Measurements from ENCODE around the gene CDADC1.
"Not testable (repeated sequence)": the region's sequence is repeated elsewhere in the genome, so short reads cannot be mapped to it uniquely, and the experiment has no call there.

The CDADC1 gene

DNA sequence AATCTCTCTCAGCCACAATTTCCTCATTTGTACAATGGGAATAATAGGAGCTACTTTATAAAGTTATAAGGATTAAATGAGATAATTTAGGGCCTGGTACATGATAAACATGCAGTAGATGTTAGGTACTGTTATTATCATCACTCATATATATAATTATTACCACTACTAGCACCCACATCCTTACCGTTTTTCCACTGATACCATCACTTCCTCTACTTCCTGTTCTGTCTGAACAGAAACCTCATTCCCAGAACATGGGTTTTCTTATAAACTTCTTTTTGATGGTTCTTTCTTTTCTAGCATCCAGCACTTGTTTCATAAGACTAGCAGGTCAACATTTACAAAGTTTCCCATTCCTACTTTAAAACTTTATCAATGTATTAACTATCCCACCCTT lies 6.3 kb downstream of the CDADC1 start:
- no peak for TF ChIP-seq POLR2A (IDR thresholded peaks at IDR 0.05; ENCODE audit: low read depth, low read length)
- FAIRE-seq (no peak), DNase-seq (ENCODE audit: insufficient read length, low spot score) (no peak)

DNA sequence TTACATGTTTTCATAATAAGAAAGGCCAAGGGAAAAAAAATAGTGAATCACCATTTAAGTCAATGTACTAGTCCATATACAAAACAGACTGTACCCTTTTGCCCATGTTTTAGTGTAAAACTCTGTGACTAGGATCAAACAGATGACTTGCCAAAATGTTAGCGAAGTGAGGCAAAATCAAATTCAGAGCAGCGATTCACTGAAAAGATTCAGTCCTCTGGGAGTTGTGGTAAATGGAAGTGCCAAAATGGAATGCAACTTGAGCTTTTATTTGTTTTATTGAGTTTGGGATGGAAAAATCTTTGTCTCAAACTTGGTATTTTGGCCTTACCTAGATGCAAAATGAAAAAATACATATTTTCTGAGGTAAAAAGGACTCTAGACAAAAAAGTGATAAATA lies 9.1 kb downstream of the CDADC1 start:
- FAIRE-seq: no peak
- no peak for TF ChIP-seq POLR2A (IDR thresholded peaks at IDR 0.05; ENCODE audit: low read depth, low read length)
- DNase-seq (ENCODE audit: insufficient read length, low spot score): no peak

DNA sequence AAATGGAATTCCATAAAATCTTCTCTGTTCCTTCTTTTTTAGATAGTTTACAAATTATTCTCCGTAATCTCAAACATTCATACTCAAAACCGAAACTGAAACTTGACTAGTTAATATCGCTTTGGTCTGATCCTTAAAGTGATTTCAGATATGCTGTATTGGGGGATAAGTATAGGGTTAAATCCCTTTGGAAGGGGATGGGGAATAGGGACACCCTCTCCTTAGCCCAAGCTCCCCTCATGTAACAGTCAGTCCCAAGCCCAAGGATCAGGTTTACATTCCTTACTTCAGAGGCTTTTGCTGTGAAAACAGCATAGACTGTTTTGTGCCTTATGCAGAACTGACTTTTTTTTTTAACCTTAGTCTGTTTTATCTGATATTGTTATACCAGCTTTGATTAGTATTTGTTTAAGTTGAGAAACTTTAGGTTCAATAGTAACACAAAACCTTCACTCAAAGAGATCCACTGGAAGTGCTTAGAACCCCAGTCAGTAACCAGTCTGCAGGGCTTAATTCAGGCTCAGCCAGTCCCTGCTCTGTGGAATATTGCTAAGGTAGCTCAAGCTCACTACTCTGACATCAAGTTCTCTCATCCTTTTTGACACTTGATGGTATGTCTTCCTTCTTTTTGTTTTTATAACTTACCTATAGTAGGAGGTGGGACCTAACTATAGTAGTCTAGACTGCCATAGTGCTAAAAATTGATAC lies 10.5 kb downstream of the CDADC1 start:
- no peak for FAIRE-seq

DNA sequence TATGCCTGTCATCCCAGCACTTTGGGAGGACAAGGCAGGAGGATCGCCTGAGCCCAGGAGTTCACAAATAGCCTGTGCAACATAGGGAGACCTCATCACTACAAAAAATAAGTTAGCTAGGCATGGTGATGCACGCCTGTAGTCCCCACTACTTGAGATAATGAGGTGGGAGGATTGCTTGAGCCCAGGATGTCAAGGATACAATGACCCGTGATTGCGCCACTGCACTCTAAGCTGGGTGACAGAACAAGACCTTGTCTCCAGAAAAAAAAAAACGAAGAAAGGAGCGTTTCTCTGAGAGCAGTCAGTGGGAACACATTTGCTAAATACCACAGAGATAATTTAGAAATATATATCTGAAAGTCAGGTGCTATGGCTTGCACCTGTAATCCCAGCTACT lies 11.9 kb downstream of the CDADC1 start:
- FAIRE-seq (no peak), DNase-seq (ENCODE audit: insufficient read length, low spot score) (no peak)
- TF ChIP-seq POLR2A (IDR thresholded peaks at IDR 0.05; ENCODE audit: low read depth, low read length): no peak

More for the DNA sequence above, 10.5 kb downstream of the CDADC1 start:
- TF ChIP-seq POLR2A (IDR thresholded peaks at IDR 0.05; ENCODE audit: low read depth, low read length): no peak
- DNase-seq (ENCODE audit: insufficient read length, low spot score): no peak

DNA sequence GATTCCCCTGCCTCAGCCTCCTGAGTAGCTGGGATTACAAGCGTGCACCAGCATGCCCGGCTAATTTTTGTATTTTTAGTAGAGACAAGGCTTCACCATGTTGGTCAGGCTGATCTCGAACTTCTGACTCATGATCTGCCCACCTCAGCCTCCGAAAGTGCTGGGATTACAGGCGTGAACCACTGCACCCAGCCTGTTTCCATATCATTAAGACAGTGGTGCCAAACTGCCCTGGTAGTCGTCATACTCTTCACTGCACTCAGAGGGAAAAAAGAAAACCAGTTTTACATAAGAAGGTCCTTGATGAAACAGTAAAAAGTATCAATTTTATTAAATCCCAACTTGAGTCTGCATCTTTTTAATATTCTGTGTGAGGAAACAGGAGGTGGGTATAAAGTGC lies 14.9 kb downstream of the CDADC1 start:
- DNase-seq (ENCODE audit: insufficient read length, low spot score) (no peak), FAIRE-seq (no peak)
- TF ChIP-seq POLR2A (IDR thresholded peaks at IDR 0.05; ENCODE audit: low read depth, low read length): no peak

DNA sequence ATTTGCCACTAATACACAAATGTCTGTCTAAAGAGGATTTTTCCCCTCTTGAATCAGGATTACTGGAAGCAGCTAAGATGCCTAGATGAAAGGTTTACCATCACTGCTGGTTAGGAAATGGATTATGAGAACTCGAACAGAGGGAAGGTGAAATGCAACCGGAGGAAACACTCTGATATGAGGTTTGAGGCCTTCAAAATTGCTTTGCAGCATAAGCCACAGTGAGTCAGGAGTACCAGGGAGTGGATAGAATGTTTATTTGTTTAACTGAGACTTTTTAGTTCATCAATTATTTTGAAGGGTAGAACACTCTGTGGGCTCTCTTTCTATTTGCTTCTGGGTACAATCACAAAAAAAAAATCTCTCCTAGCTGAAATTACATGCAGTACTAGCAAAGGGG lies 18.1 kb downstream of the CDADC1 start:
- DNase-seq (ENCODE audit: insufficient read length, low spot score) (no peak), FAIRE-seq (no peak)
- TF ChIP-seq POLR2A (IDR thresholded peaks at IDR 0.05; ENCODE audit: low read depth, low read length): no peak

DNA sequence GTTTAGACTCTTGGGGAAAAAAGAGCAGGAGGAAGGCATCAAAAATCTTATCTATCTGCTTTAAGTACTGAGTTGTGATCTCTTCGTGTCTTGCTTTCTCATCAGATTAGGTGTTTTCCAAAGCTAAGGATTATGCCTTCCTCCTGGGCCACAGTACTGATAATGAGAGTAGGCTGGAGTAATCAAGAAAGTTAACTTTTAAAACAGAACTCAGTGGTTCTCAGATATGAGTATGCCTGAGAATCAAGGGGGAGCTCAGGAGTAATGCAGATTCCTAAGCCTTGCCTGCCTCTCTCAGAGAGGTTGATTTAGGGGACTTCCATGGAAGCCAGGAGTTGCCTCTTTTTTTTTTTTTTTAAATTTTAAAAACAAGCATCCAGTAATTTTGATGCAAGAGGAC lies 23.5 kb downstream of the CDADC1 start:
- no peak for TF ChIP-seq POLR2A (IDR thresholded peaks at IDR 0.05; ENCODE audit: low read depth, low read length)
- no peak for FAIRE-seq
- no peak for DNase-seq (ENCODE audit: insufficient read length, low spot score)

DNA sequence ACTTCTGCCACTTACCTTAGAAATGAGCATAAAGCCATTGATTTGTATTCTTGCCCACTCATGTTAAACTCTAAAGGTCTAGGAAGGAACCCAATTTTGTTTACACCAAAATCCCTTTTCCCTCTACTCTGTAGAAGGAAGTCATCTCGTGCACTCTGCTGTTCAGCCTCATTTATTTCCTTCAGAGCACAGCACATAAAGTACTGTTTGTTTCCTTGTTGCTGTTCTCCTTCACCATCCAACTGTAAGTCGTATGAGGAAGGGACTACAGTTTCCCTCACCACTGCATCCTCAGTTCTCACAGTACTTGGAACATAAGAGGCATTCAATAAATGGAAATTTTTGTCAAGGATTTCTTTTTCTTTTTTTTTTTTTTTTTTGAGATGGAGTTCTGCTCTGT lies 24.6 kb downstream of the CDADC1 start:
- DNase-seq (ENCODE audit: insufficient read length, low spot score) (no peak), FAIRE-seq (no peak)
- TF ChIP-seq POLR2A (IDR thresholded peaks at IDR 0.05; ENCODE audit: low read depth, low read length): no peak

DNA sequence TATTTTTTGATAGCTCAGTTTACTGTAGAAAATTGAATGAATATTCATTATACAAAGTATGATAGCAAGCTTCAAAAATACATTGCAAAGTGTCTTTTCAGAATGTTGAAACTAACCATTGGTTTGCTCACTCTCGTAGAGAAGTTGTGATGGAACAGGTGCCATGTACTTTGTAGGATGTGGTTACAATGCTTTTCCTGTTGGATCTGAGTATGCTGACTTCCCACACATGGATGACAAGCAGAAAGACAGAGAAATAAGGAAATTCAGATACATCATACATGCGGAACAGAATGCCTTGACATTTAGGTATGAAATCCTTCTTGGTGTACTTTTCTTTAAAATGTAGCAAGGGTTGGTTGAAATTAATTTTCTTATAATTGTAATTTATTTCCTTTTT lies 30.5 kb downstream of the CDADC1 start:
- no peak for TF ChIP-seq POLR2A (IDR thresholded peaks at IDR 0.05; ENCODE audit: low read depth, low read length)

DNA sequence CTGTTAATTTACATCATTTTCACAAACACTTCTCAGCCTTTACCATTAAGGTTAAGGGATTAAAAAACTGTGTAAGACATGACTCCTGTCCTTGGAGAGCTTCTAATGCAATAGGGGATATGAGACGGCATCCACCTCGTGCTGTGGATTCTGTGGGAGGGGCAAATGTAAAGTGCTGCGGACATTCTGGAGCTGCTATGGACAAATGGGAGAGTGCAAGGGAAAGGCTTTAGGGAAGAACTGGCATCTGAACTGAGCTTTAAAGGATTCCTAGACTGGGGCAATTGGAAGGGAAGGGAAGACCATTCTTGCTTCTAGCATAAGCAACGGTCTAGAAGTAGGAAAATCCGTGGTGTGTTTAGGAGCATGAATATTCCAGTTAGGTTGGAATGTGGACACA lies 31.4 kb downstream of the CDADC1 start:
- DNase-seq (ENCODE audit: insufficient read length, low spot score) (no peak), FAIRE-seq (no peak)
- TF ChIP-seq POLR2A (IDR thresholded peaks at IDR 0.05; ENCODE audit: low read depth, low read length): no peak

More for the DNA sequence above, 30.5 kb downstream of the CDADC1 start:
- DNase-seq (ENCODE audit: insufficient read length, low spot score) (no peak), FAIRE-seq (no peak)

DNA sequence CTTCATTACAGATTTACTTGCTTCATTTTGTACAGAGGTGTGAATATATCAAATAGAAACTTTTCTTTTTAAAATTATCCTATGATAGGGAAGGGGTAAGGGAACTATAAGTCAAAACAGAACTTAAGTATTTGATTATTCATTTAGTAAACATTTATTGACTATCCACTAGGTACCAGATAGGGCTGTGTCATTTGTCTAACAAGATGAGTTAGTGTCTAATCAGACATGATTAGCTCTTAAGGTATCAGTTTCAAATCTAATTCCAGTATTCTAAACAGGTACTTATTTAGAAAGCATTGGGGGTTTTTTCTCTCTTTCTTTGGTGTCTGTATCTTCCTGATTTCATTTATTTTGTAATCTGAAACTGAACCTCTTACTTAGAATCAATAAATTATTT lies 32.2 kb downstream of the CDADC1 start:
- FAIRE-seq: no peak
- no peak for TF ChIP-seq POLR2A (IDR thresholded peaks at IDR 0.05; ENCODE audit: low read depth, low read length)
- DNase-seq (ENCODE audit: insufficient read length, low spot score): no peak

DNA sequence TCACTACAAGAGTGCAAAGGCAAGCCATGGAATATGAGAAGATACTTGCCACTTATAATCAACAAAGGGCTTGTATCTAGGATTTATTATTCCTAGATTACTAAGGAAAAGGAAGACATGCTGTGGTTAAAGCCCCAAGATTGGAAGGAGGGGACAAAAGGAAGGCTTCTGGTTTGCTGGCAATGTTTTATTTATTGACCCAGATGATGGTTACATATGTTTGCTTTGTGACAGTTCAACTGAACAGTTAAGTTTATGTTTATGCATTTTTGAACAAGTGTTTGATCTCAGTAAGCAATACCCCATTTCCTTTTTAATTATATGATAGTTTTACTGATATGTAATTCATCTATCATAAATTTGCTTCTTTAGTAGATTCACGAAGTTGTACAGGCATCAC lies 40.3 kb downstream of the CDADC1 start:
- no peak for FAIRE-seq

DNA sequence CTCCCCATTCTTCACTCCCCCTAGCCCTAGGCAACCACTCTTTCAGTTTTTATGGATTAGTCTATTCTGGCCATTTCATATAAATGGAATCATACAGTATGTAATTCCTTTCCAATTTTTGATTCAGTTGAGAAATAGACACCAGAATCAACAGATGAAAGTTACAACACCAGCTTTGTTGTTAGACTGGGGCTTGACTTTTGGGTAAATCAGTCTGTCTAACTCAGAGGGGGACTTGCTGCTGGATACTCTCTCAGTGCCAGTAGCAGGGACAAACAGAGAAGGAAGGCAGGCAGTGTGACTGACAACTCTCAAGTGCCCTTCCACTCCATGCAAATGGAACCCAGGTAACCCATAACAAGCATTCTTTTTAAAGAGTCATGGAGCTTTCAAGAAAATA lies 40.7 kb downstream of the CDADC1 start:
- no peak for TF ChIP-seq POLR2A (IDR thresholded peaks at IDR 0.05; ENCODE audit: low read depth, low read length)
- FAIRE-seq (no peak), DNase-seq (ENCODE audit: insufficient read length, low spot score) (no peak)

More for the DNA sequence above, 40.3 kb downstream of the CDADC1 start:
- no peak for DNase-seq (ENCODE audit: insufficient read length, low spot score)
- TF ChIP-seq POLR2A (IDR thresholded peaks at IDR 0.05; ENCODE audit: low read depth, low read length): no peak

DNA sequence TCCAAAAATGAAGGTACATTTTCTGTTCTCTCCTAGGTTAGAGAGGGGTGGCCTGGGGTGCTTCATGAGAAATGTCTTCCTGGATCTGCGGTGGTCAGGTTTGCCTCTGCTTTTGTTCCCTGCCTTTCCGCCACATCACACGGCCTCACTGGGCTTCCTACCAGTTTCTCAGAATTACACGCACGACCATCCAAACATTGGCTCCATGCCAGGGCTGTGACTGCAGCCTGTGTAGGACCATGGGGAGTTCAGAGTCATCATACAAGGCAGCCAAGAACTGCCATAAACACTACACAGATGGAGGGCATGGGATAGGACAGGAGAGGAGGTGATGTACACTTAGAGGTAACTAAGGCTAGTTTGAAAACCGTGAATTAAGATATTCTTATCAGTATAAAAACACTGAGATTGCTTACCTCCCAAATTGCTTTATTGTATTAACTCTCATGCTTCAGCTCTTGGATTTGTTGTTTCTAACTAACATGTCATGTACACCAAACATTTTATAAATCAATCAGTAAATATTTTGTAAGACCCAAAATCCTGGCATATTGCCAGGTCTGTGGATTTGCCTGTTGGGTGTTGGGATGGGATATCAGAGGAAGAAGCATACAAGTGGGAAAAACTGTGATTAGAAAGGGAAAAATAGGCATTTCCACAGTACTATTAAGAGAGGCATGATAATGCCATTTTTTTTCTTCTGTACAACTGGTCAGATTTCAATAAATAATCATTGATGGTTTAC lies 45.2 kb downstream of the CDADC1 start:
- no peak for TF ChIP-seq POLR2A (IDR thresholded peaks at IDR 0.05; ENCODE audit: low read depth, low read length)
- DNase-seq (ENCODE audit: insufficient read length, low spot score): no peak
- no peak for FAIRE-seq

DNA sequence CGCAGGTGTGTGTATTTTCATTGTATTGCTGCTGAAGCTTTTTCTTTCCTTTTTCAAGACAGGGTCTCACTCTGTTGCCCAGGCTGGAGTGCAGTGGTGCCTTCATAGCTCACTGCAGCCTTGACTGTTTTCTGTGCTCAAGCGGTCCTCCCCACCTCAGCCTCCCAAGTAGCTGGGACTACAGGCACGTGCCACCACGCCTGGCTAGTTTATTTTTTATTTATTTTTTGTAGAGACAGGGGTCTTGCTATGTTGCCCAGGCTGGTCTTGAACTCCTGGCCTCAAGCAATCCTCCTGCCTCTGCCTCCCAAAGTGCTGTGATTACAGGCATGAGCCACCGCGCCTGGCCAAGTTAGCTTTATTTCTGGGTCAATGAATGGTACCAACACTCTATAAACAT lies 47.0 kb downstream of the CDADC1 start:
- not testable (repeated sequence) for DNase-seq (ENCODE audit: insufficient read length, low spot score); FAIRE-seq
